Peyer's patch (tissue), 4 donors: ENCODE results near the gene CHSY3. TPM values are rescaled to one million over a fixed set of nuclear protein-coding genes. Genes with fewer than 3 reads are reported as not detected.
A peak's percentile ranks its signal among the peaks of the same experiment; 100 is the strongest.

ENCODE experiments used
- DNase-seq, 3 donors: peaks; one replicate each; pipeline ENCODE4 v3.0.0-alpha.2; 2017 to 2019
- H3K27ac ChIP-seq, 4 donors: fragments of 200-600 bp; sonication (generic); one replicate each; pipeline ENCODE4 v1.5.1; 2016 to 2019
- H3K27me3 ChIP-seq, 2 donors: fragments of 200-600 bp; sonication (generic); one replicate each; pipeline ENCODE4 v1.5.1; 2019
- H3K36me3 ChIP-seq, 3 donors: fragments of 200-600 bp; sonication (generic); one replicate each; pipeline ENCODE4 v1.5.1; 2016 to 2019
- H3K4me1 ChIP-seq, 4 donors: fragments of 200-600 bp; sonication (generic); one replicate each; pipeline ENCODE4 v1.5.1; 2016 to 2019
- H3K4me3 ChIP-seq, 4 donors: fragments of 200-600 bp; sonication (generic); 1 replicate in 3 of 4; 2 replicates in 1 of 4; pipeline ENCODE4 v1.5.1; 2016 to 2019; ENCODE audit warnings: mild to moderate bottlenecking in 1 of 4
- H3K9me3 ChIP-seq, 4 donors: fragments of 200-600 bp; sonication (generic); one replicate each; pipeline ENCODE4 v1.5.1; 2016 to 2019; ENCODE audit warnings: mild to moderate bottlenecking in 1 of 4
- POLR2A ChIP-seq, 2 donors: fragments of 450-650 bp; IDR thresholded peaks; one replicate each; pipeline ENCODE4 v1.5.1; 2017; ENCODE audit warnings: antibody characterized with exemption in 2 of 2, mild to moderate bottlenecking in 2 of 2, moderate library complexity in 2 of 2
- total RNA-seq, 4 donors: library from RNA; depleted of rRNA; stranded (reverse); fragments of >200 nt; gene quantifications; one replicate each; pipeline ENCODE4 v1.1.0, GENCODE V29; 2016
- TF ChIP-seq, protein P1 (sequence below), 6 experiments: fragments of 450-650 bp in 4 of 6; fragments of 200-600 bp in 2 of 6; sonication (generic) in 1 of 6; IDR thresholded peaks; one replicate each; pipeline ENCODE4 v1.5.1; 2017 to 2019; ENCODE audit warnings: antibody characterized with exemption in 6 of 6, mild to moderate bottlenecking in 3 of 6, moderate library complexity in 1 of 6

Gene CHSY3
- total RNA-seq, 4 donors from 2014 or later, result 0.35 to 2.5 (median 1.4) TPM

DNA sequence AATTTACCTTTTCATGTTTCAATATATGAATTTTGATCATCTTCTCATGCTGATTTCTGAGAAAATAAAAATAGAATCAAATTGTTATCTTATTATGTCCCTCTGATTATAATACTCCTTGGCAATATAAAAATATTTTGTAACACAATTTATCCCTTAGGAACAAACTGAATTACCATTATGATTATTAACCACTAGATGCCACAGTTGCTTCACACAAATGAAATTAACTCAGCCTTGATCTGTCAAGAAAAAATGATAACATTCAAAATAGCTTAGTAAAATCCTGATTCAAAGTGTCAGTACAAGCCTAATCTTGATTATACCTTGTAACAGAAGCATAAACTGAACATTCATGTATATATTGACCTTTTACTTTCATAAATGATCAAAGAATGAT lies 4.8 kb upstream of the CHSY3 start:
- Histone ChIP-seq H3K27me3 (no peaks in the 10 kb centered on the region), H3K4me3 (no peak overlapping the region), H3K9me3 (no peaks in the 10 kb centered on the region), H3K4me1 (peaks cover 0 to 6% (median 0%) of the 10 kb centered on the region in 4 donors), H3K36me3 (no peaks in the 10 kb centered on the region), H3K27ac (no peak overlapping the region)
- no peak for DNase-seq
- TF ChIP-seq, protein P1, sequence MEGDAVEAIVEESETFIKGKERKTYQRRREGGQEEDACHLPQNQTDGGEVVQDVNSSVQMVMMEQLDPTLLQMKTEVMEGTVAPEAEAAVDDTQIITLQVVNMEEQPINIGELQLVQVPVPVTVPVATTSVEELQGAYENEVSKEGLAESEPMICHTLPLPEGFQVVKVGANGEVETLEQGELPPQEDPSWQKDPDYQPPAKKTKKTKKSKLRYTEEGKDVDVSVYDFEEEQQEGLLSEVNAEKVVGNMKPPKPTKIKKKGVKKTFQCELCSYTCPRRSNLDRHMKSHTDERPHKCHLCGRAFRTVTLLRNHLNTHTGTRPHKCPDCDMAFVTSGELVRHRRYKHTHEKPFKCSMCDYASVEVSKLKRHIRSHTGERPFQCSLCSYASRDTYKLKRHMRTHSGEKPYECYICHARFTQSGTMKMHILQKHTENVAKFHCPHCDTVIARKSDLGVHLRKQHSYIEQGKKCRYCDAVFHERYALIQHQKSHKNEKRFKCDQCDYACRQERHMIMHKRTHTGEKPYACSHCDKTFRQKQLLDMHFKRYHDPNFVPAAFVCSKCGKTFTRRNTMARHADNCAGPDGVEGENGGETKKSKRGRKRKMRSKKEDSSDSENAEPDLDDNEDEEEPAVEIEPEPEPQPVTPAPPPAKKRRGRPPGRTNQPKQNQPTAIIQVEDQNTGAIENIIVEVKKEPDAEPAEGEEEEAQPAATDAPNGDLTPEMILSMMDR (IDR thresholded peaks at IDR 0.05), result peak in 4 of 6 experiments; percentile 9 to 44 (median 33)
- TF ChIP-seq POLR2A (IDR thresholded peaks at IDR 0.05), result no peak

DNA sequence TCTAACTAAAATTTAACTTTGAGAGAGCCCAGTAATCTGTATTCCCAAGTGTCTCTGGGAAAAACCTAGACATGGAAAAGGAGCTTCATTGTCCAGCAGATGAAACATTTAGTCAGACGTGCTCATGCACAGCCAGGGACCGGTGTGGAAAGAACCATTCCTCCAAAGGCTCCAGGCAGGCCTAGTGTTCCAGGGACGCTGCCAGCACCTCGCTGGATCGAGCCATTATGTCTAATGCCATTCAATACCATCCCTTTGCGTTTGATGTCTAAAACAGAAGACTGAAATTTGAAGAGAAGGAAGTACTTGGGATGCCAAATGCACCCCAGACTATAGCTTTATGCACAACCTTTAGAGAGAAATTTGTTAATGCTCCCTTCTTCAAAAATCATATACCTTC lies 1.4 kb upstream of the CHSY3 start:
- Histone ChIP-seq H3K27me3 (peaks cover 0 to 4% of the 10 kb centered on the region in 2 donors), H3K36me3 (no peaks in the 10 kb centered on the region), H3K27ac (no peak overlapping the region), H3K4me3 (no peak overlapping the region), H3K4me1 (peaks cover 0 to 22% (median 0%) of the 10 kb centered on the region in 4 donors), H3K9me3 (no peaks in the 10 kb centered on the region)
- no peak for TF ChIP-seq POLR2A (IDR thresholded peaks at IDR 0.05)
- TF ChIP-seq, protein P1 (IDR thresholded peaks at IDR 0.05), result no peak
- DNase-seq, result no peak

DNA sequence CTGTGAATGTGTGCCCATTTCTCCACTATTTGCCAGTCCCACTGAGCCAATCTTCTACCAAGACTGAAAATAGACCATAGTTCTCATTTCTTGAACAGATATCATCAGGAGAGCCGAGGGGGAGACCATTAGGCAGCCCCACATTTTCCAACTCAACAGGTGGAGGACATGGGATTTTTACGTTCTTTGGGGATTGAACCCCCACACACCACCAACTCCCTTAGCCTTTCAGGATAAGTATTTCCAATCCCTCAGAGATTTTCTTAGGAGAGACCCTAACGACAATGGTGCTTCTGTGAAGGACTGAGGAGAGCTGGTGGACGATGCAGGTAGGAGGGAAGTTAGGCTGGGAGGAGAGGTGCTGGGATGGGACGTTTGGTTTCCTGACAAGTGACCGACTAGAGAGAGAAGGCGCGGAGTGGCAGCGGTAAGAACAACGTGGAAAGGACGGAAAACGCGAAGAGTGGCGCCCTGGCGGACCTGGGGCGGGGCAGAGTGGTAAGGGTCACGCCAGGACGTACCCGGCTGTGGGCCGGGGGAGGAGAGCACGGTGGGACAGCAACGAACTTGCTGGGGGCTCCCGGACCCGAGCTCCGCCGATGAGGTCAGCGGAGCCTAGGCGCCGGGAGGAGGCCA lies 681 bp upstream of the CHSY3 start:
- Histone ChIP-seq H3K4me3 (peak overlapping the region; percentile 38 to 77 (median 62)), H3K27ac (peak overlapping the region; percentile 48 to 73 (median 62)), H3K4me1 (peaks cover 0 to 22% (median 0%) of the 10 kb centered on the region in 4 donors), H3K36me3 (no peaks in the 10 kb centered on the region), H3K9me3 (no peaks in the 10 kb centered on the region), H3K27me3 (peaks cover 0 to 4% of the 10 kb centered on the region in 2 donors)
- peak in 1 of 3 donors; percentile 45 for DNase-seq
- TF ChIP-seq, protein P1 (IDR thresholded peaks at IDR 0.05), result no peak

DNA sequence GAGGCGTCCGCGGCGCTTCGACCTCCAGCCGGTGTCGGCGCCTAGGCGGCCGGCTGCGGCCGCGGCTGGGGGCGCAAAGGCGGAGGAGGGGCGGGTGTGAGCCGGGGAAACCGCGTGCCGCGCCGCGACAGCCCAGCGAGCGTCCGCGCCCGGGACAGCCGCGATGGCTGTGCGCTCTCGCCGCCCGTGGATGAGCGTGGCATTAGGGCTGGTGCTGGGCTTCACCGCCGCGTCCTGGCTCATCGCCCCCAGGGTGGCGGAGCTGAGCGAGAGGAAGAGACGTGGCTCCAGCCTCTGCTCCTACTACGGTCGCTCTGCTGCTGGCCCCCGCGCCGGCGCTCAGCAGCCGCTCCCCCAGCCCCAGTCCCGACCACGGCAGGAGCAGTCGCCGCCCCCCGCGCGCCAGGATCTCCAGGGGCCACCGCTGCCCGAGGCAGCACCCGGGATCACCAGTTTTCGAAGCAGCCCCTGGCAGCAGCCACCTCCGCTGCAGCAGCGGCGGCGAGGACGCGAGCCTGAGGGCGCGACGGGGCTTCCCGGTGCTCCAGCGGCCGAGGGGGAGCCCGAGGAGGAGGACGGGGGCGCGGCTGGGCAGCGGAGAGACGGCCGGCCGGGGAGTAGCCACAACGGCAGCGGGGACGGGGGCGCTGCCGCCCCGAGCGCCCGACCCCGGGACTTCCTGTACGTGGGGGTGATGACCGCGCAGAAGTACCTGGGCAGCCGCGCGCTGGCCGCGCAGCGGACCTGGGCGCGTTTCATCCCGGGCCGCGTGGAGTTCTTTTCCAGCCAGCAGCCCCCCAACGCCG lies 605 bp downstream of the CHSY3 start:
- peak in 1 of 3 donors; percentile 48 for DNase-seq
- Histone ChIP-seq H3K27me3 (peaks cover 0 to 4% of the 10 kb centered on the region in 2 donors), H3K27ac (peak overlapping the region; percentile 24 to 73 (median 62)), H3K4me3 (peak overlapping the region; percentile 38 to 77 (median 62)), H3K36me3 (no peaks in the 10 kb centered on the region), H3K4me1 (peaks cover 0 to 22% (median 0%) of the 10 kb centered on the region in 4 donors), H3K9me3 (no peaks in the 10 kb centered on the region)
- TF ChIP-seq POLR2A (IDR thresholded peaks at IDR 0.05), result no peak
- TF ChIP-seq, protein P1 (IDR thresholded peaks at IDR 0.05), result no peak

DNA sequence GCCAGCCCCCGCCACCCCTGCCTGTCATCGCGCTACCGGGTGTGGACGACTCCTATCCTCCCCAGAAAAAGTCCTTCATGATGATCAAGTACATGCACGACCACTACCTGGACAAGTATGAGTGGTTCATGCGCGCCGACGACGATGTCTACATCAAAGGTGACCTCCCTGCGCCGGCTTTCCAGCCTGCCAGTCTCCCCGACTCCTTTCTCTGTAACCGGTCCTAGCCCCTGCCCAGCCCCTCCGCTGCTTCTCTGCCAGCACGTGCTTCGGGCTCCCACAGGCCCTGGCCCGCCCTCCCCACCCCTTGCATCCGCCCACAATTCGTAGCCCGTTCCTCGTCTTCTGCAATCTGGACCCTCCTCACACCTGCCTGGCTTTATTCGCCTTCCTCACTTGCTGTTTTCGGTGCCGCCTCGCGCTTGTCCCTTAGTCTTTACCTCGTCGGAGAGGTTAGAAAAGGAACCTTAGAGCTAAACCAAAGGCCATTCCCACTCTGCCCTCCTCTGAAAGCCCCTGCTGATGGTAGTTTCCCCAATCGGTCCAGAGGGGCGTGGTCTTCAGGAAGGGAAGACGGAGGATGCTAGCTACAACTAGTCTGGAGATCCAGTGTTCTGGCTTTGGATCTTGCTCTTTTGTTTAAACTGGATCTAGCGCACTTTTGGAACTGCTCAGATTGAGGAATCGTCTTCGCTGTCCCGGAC lies 1.4 kb downstream of the CHSY3 start:
- TF ChIP-seq, protein P1 (IDR thresholded peaks at IDR 0.05), result no peak
- TF ChIP-seq POLR2A (IDR thresholded peaks at IDR 0.05), result no peak
- no peak overlapping the region for H3K27ac ChIP-seq

More for the DNA sequence above, 1.4 kb downstream of the CHSY3 start:
- Histone ChIP-seq H3K9me3 (no peaks in the 10 kb centered on the region), H3K4me1 (peaks cover 0 to 22% (median 0%) of the 10 kb centered on the region in 4 donors), H3K27me3 (peaks cover 0 to 4% of the 10 kb centered on the region in 2 donors), H3K36me3 (no peaks in the 10 kb centered on the region), H3K4me3 (peak overlapping the region; percentile 38 to 77 (median 62))
- DNase-seq, result peak in 1 of 3 donors; percentile 48
